KOPT-K1 (cell line): ENCODE measurements around the gene SND1.
"Not testable (repeated sequence)": the region's sequence is repeated elsewhere in the genome, so short reads cannot be mapped to it uniquely, and the experiment has no call there.

Experiments
- H3K27ac ChIP-seq: fragments of 200-600 bp; sonication (generic); 2 replicates; pipeline ENCODE4 v1.5.1; 2016; ENCODE audit warnings: antibody characterized with exemption, mild to moderate bottlenecking, low read depth, low read length; ENCODE audit not compliant: poor library complexity, severe bottlenecking
- H3K36me3 ChIP-seq: fragments of 200-600 bp; sonication (generic); 2 replicates; pipeline ENCODE4 v1.5.1; 2017; ENCODE audit warnings: antibody characterized with exemption, mild to moderate bottlenecking, low read length, moderate library complexity; ENCODE audit not compliant: insufficient read depth
- H3K9me3 ChIP-seq: fragments of 200-600 bp; sonication (generic); 2 replicates; pipeline ENCODE4 v1.5.1; 2017; ENCODE audit warnings: antibody characterized with exemption, low read length, mild to moderate bottlenecking; ENCODE audit not compliant: insufficient read depth, poor library complexity, severe bottlenecking

Gene SND1

GRCh38 chr7:127948312-127948711 lies 296.3 kb downstream of the SND1 start:
- no peak overlapping the region for H3K27ac ChIP-seq
- H3K9me3 ChIP-seq, result no peaks in the 10 kb centered on the region
- H3K36me3 ChIP-seq, result peaks cover 16% of the 10 kb centered on the region

- Histone ChIP-seq H3K36me3 (peaks cover 10% of the 10 kb centered on the region), H3K27ac (no peak overlapping the region), H3K9me3 (no peaks in the 10 kb centered on the region)
Observed at GRCh38 chr7:127948930-127949329, 296.9 kb downstream of the SND1 start.

GRCh38 chr7:127949769-127950222 lies 297.8 kb downstream of the SND1 start:
- peaks cover 3% of the 10 kb centered on the region; the same call in 1 of the 2 replicates for H3K36me3 ChIP-seq

GRCh38 chr7:127950233-127950935 lies 298.4 kb downstream of the SND1 start:
- Histone ChIP-seq H3K9me3 (no peaks in the 10 kb centered on the region), H3K36me3 (peaks cover 6% of the 10 kb centered on the region; the same call in 1 of the 2 replicates), H3K27ac (no peak overlapping the region)

More at GRCh38 chr7:127949769-127950222, 297.8 kb downstream of the SND1 start:
- H3K9me3 ChIP-seq, result no peaks in the 10 kb centered on the region
- H3K27ac ChIP-seq, result no peak overlapping the region

GRCh38 chr7:127953423-127954356 lies 301.7 kb downstream of the SND1 start:
- H3K27ac ChIP-seq, result no peak overlapping the region
- H3K36me3 ChIP-seq, result peaks cover 34% of the 10 kb centered on the region
- no peaks in the 10 kb centered on the region for H3K9me3 ChIP-seq

GRCh38 chr7:127954357-127954748 lies 302.4 kb downstream of the SND1 start:
- H3K9me3 ChIP-seq, result no peaks in the 10 kb centered on the region
- H3K27ac ChIP-seq, result no peak overlapping the region
- peaks cover 40% of the 10 kb centered on the region for H3K36me3 ChIP-seq

- no peaks in the 10 kb centered on the region for H3K9me3 ChIP-seq
- no peak overlapping the region for H3K27ac ChIP-seq
- H3K36me3 ChIP-seq, result peaks cover 48% of the 10 kb centered on the region
Observed at GRCh38 chr7:127955051-127955531, 303.1 kb downstream of the SND1 start.

- Histone ChIP-seq H3K27ac (no peak overlapping the region), H3K9me3 (no peaks in the 10 kb centered on the region), H3K36me3 (peaks cover 61% of the 10 kb centered on the region)
Observed at GRCh38 chr7:127957886-127958285, 305.9 kb downstream of the SND1 start.

GRCh38 chr7:127959770-127960169 lies 307.8 kb downstream of the SND1 start:
- H3K36me3 ChIP-seq, result peaks cover 62% of the 10 kb centered on the region
- H3K9me3 ChIP-seq, result no peaks in the 10 kb centered on the region
- no peak overlapping the region for H3K27ac ChIP-seq

GRCh38 chr7:127961786-127962453 lies 309.9 kb downstream of the SND1 start:
- H3K36me3 ChIP-seq, result peaks cover 43% of the 10 kb centered on the region; the same call in 1 of the 2 replicates
- no peak overlapping the region for H3K27ac ChIP-seq
- no peaks in the 10 kb centered on the region for H3K9me3 ChIP-seq

GRCh38 chr7:127962589-127963361 lies 310.8 kb downstream of the SND1 start:
- Histone ChIP-seq H3K27ac (no peak overlapping the region), H3K9me3 (no peaks in the 10 kb centered on the region), H3K36me3 (peaks cover 38% of the 10 kb centered on the region; the same call in 1 of the 2 replicates)

GRCh38 chr7:127963850-127964249 lies 311.9 kb downstream of the SND1 start:
- peaks cover 27% of the 10 kb centered on the region; the same call in 1 of the 2 replicates for H3K36me3 ChIP-seq
- H3K27ac ChIP-seq, H3K9me3 ChIP-seq: not testable (repeated sequence)

- H3K36me3 ChIP-seq, result peaks cover 12% of the 10 kb centered on the region; the same call in 1 of the 2 replicates
- H3K27ac ChIP-seq, result no peak overlapping the region
- no peaks in the 10 kb centered on the region for H3K9me3 ChIP-seq
Observed at GRCh38 chr7:127967281-127967680, 315.3 kb downstream of the SND1 start.

GRCh38 chr7:127968547-127968946 lies 316.6 kb downstream of the SND1 start:
- Histone ChIP-seq H3K36me3 (peaks cover 4% of the 10 kb centered on the region; the same call in 1 of the 2 replicates), H3K9me3 (no peaks in the 10 kb centered on the region), H3K27ac (no peak overlapping the region)
